ENCODE data around the gene KLK12. TPM values are rescaled to one million over a fixed set of nuclear protein-coding genes. Genes with fewer than 3 reads are reported as not detected.

Gene KLK12
- total RNA-seq, 1 donor: not detected

DNA sequence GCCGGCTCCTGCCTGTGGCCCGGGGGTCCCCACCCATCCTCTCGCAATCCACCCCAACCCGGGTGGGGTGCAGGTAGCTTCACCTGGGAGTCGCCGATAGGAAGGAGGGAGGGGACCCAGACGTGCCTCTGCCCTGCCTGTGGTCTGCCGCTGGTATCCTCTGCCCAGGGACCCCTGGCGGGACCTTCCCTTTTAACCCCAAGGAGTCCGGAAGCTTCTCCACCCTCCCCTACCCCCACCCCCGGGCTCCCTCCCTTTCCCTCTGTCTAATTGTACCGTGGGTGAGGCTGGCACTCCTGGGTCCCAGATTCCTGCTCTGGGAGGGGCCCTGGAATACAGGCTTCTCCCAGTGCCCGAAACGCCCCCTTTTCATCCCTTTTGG lies 15.3 kb downstream of the KLK12 start, which contains the start of gene KLK10:
Gene KLK10, minus strand, starts transcription at position 166 of the 382 bp plus-strand sequence. CDS start 579 bp downstream, outside the sequence.
- Histone ChIP-seq H3K4me2 (ENCODE audit: insufficient read depth, low read length) (no peak within 1 kb of the TSS), H3K4me1 (ENCODE audit: insufficient read depth, low read length) (no peaks in the 10 kb centered on the region)

DNA sequence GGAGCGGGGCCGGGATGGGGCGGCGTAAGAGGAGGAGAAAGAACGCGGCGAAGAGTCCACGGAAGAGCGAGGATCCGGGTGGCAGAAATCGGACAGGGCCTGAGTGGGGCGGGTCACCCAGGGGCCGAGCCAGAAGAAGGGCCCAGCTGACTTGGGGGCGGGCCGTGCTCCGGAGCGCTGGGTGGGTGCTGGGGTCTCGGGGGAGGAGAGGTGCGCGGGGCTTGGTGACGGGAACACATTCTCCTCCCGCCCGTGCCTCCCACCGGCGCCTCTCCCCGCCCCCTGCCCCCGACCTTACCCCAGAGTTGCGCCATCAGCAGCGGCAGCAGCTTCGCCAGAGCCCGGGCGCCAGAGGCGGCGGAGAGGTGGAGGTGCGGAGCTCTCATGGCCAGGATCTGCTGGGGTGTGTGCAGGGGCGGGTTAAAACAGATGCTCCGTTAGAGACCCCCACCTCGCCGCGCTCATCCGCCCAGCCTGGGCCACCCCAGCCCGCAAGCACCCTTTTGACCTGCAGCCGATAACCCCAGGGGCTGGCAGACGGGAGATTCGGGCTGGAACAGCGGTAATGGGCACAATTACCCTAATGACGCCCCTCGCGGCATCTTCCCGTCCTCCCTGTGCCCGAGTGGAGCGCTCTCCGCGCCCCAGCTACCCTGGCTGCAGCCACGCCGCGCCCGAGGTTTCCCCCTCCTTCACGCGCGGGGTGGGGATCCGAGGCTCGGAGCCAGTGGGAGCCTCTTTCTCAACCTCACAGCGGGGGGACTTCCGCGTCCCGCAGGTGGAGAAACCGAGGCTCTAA lies 15.9 kb downstream of the KLK12 start:
- no peak overlapping the region for H3K4me2 ChIP-seq (ENCODE audit: insufficient read depth, low read length)

More for the DNA sequence above, 15.3 kb downstream of the KLK12 start, which contains the start of gene KLK10:
- H3K27me3 ChIP-seq (ENCODE audit: insufficient read depth, low read length): peaks cover 34% of the 10 kb centered on the region
- H3K4me3 ChIP-seq (ENCODE audit: insufficient read depth, low read length): no peak within 1 kb of the TSS
- TF ChIP-seq, protein P1, sequence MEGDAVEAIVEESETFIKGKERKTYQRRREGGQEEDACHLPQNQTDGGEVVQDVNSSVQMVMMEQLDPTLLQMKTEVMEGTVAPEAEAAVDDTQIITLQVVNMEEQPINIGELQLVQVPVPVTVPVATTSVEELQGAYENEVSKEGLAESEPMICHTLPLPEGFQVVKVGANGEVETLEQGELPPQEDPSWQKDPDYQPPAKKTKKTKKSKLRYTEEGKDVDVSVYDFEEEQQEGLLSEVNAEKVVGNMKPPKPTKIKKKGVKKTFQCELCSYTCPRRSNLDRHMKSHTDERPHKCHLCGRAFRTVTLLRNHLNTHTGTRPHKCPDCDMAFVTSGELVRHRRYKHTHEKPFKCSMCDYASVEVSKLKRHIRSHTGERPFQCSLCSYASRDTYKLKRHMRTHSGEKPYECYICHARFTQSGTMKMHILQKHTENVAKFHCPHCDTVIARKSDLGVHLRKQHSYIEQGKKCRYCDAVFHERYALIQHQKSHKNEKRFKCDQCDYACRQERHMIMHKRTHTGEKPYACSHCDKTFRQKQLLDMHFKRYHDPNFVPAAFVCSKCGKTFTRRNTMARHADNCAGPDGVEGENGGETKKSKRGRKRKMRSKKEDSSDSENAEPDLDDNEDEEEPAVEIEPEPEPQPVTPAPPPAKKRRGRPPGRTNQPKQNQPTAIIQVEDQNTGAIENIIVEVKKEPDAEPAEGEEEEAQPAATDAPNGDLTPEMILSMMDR (IDR thresholded peaks at IDR 0.05; ENCODE audit: extremely low read depth, low read depth, low read length): no peak
- H3K36me3 ChIP-seq (ENCODE audit: insufficient read depth, low read length): no peaks in the 10 kb centered on the region
- no peak within 1 kb of the TSS for H2AFZ ChIP-seq (ENCODE audit: low read length)
- no peaks in the 10 kb centered on the region for H3K9me3 ChIP-seq (ENCODE audit: low read depth, low read length)
- peak; percentile 46 for DNase-seq (ENCODE audit: insufficient read length, low spot score, missing footprints)
- H3K27ac ChIP-seq (ENCODE audit: low read depth, low read length): no peak within 1 kb of the TSS
- H4K20me1 ChIP-seq (ENCODE audit: insufficient read depth, low read length): no peaks in the 10 kb centered on the region
- H3K79me2 ChIP-seq (ENCODE audit: insufficient read depth, low read length): no peaks in the 10 kb centered on the region

DNA sequence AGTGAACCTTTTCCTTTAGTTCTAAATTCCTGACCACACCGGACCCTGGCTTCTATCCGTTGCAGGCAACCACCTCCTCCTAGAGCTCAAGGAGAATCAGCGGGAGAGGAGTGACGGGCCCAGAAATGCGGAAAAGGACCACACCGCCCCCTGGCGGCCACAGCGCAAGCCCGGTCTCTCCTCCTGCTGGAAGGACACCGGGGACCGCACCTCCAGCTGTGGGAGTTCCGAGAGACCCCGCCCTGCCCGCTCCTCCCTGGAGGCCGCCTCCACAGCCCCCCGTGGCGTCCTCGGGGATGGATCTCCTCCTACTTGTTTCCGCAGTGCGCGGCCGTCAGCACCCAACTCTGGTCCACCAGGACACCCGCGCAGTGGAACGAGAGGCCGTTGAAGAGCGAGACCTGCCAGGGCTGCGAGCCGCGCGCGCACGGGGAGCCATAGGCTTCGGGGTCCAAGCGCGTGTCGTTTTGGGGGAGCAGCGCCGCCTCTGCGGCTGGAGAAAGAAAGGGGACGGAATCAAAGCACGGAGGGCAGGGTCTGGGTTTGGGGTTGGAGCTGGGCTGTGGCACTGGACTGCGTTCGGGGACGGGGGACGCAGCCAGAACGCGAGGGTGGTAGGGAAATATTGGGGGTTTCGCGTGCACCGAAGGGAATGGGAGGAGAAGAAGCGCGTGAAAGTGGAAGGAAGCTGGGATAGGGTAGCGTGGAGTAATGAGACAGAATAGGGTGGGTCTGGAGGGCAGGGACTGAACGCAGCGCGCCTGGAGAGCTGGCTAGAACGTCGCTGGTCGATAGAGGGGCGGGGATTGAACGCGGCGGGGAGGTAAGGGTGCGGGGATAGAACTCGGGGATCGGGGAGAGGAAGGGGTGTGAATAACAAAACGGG lies 17.8 kb downstream of the KLK12 start:
- H3K27ac ChIP-seq (ENCODE audit: low read depth, low read length): no peak overlapping the region
- no peaks in the 10 kb centered on the region for H3K36me3 ChIP-seq (ENCODE audit: insufficient read depth, low read length)
- H3K4me3 ChIP-seq (ENCODE audit: insufficient read depth, low read length): peak overlapping the region; percentile 19
- H3K4me1 ChIP-seq (ENCODE audit: insufficient read depth, low read length): no peaks in the 10 kb centered on the region
- H3K27me3 ChIP-seq (ENCODE audit: insufficient read depth, low read length): peaks cover 34% of the 10 kb centered on the region
- H4K20me1 ChIP-seq (ENCODE audit: insufficient read depth, low read length): no peaks in the 10 kb centered on the region
- peak; percentile 96 for DNase-seq (ENCODE audit: insufficient read length, low spot score, missing footprints)
- peak overlapping the region; percentile 43 for H3K4me2 ChIP-seq (ENCODE audit: insufficient read depth, low read length)
- H2AFZ ChIP-seq (ENCODE audit: low read length): no peak overlapping the region
- TF ChIP-seq, protein P1 (IDR thresholded peaks at IDR 0.05; ENCODE audit: extremely low read depth, low read depth, low read length): peak; percentile 76
- no peaks in the 10 kb centered on the region for H3K9me3 ChIP-seq (ENCODE audit: low read depth, low read length)
- no peaks in the 10 kb centered on the region for H3K79me2 ChIP-seq (ENCODE audit: insufficient read depth, low read length)

More for the DNA sequence above, 15.9 kb downstream of the KLK12 start:
- no peaks in the 10 kb centered on the region for H4K20me1 ChIP-seq (ENCODE audit: insufficient read depth, low read length)
- H3K9me3 ChIP-seq (ENCODE audit: low read depth, low read length): no peaks in the 10 kb centered on the region
- no peak overlapping the region for H3K4me3 ChIP-seq (ENCODE audit: insufficient read depth, low read length)
- TF ChIP-seq, protein P1 (IDR thresholded peaks at IDR 0.05; ENCODE audit: extremely low read depth, low read depth, low read length): no peak
- no peaks in the 10 kb centered on the region for H3K36me3 ChIP-seq (ENCODE audit: insufficient read depth, low read length)
- no peak overlapping the region for H3K27ac ChIP-seq (ENCODE audit: low read depth, low read length)
- no peaks in the 10 kb centered on the region for H3K79me2 ChIP-seq (ENCODE audit: insufficient read depth, low read length)
- H2AFZ ChIP-seq (ENCODE audit: low read length): no peak overlapping the region
- no peaks in the 10 kb centered on the region for H3K4me1 ChIP-seq (ENCODE audit: insufficient read depth, low read length)
- DNase-seq (ENCODE audit: insufficient read length, low spot score, missing footprints): peak; percentile 73
- H3K27me3 ChIP-seq (ENCODE audit: insufficient read depth, low read length): peaks cover 34% of the 10 kb centered on the region

Data from osteoblast (primary cell).